ENCODE data around the gene GDPD5.

The GDPD5 gene

GRCh38 chr11:75557666-75558494 is 32.1 kb upstream of the GDPD5 start:
- no peak for DNase-seq

GRCh38 chr11:75556275-75556674 is 30.5 kb upstream of the GDPD5 start:
- DNase-seq = no peak

- DNase-seq = no peak
These were observed 29.5 kb upstream of the GDPD5 start for GRCh38 chr11:75555079-75555811.

- no peak for DNase-seq
These were observed 28.7 kb upstream of the GDPD5 start for GRCh38 chr11:75554258-75555022.

GRCh38 chr11:75553889-75554257 is 28.1 kb upstream of the GDPD5 start:
- no peak for DNase-seq

- no peak for DNase-seq
These were observed 27.4 kb upstream of the GDPD5 start for GRCh38 chr11:75553182-75553581.

DNA sequence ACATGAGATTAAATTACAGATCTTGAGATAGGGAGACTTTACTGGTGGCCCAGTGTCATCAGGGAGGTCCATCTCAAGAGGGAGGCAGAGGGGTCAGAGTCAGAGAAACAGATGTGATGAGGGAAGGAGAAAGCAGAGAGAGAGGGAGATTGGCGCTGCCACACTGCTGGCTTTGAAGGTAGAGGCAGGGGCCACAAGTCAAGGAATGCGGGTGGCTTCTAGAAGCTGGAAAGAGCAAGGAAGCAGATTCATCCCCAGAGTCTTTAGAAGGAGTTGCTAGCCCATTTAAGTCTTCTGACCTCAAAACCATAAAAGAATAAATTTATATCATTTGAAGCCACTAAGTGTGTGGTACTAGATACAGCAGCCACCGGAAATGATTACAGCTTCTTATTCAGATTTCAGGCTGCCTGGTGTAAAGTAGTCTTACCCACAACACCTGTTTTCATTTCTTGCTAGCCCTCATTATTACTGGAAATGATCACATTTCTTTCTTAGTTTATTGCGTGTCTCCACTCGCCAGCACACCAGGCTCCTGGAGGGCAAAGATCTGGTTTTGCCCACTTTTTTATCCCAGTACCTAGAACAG is 23.7 kb upstream of the GDPD5 start:
- no peak for DNase-seq

- DNase-seq = no peak
These were observed 23.0 kb upstream of the GDPD5 start for GRCh38 chr11:75548595-75549272.

- DNase-seq = no peak
These were observed 21.9 kb upstream of the GDPD5 start for GRCh38 chr11:75547617-75548058.

GRCh38 chr11:75547177-75547576 is 21.4 kb upstream of the GDPD5 start:
- no peak for DNase-seq

DNA sequence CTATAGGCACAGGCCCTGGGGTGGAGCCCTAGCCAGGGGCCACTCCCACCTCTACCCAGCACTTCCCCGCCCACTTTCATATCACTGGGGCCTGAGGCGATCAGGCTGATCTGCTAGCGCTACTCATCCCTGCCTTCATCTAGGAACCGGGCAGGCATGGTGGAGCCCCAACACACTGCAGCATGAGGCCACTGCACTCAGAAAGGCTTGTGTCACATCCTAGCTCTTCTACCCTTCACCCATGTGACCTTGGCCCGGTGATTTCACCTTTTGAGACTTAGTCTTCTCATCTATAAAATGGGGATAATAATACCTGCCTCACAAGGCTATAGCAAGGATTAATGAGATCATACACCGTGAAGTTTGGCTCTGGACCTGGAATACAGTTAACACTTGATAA is 18.1 kb upstream of the GDPD5 start:
- no peak for DNase-seq

DNA sequence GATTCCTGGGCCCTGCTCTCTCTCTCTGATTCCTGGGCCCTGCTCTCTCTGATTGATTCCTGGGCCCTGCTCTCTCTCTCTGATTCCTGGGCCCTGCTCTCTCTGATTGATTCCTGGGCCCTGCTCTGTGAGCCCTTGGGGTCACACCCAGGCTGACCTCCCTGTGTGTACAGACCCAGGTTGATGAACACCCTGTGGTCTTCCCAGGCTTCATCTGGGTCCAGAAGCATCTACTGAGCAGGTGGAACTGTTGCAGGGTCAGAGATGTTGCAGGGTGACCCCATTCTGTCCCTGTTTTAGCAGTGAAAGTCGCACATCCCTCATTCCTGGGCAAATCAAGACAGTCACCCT is 16.3 kb upstream of the GDPD5 start:
- no peak for DNase-seq

DNA sequence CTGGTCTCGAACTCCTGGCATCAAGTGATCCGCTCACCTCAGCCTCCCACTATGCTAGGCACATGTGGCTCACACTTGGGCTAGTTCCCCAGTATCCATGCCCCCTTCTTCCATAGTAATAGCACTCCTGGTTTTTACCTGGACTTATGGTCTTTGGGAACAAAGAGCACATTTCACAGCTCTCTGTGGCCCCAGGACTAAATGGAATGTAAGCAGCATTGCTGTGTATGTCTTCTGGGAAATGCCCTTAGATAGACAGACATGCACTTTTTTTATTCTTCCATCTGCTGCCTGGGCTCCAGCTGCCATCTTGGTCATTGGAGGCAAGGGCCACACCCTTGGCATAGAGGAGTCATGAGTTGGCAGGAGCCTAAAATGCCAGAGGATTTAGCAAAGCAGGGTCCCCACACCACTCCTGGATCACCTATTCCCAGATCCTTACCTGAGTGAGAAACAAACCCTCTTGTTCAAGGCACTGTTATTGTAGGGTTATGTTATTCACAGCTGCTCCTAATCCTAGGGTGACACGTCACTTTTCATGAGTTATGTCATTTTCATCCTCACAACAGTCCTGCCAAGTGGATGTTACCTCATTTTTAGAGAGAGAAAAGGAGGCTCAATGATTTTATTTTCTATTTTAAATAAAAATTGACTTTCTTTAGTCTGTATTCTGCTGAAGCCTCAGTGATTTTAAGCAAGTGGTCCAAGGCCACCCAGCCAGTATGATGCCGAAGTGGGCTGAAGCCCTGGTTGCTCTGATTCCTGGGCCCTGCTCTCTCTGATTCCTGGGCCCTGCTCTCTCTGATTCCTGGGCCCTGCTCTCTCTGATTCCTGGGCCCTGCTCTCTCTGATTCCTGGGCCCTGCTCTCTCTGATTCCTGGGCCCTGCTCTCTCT is 15.7 kb upstream of the GDPD5 start:
- DNase-seq = no peak

DNA sequence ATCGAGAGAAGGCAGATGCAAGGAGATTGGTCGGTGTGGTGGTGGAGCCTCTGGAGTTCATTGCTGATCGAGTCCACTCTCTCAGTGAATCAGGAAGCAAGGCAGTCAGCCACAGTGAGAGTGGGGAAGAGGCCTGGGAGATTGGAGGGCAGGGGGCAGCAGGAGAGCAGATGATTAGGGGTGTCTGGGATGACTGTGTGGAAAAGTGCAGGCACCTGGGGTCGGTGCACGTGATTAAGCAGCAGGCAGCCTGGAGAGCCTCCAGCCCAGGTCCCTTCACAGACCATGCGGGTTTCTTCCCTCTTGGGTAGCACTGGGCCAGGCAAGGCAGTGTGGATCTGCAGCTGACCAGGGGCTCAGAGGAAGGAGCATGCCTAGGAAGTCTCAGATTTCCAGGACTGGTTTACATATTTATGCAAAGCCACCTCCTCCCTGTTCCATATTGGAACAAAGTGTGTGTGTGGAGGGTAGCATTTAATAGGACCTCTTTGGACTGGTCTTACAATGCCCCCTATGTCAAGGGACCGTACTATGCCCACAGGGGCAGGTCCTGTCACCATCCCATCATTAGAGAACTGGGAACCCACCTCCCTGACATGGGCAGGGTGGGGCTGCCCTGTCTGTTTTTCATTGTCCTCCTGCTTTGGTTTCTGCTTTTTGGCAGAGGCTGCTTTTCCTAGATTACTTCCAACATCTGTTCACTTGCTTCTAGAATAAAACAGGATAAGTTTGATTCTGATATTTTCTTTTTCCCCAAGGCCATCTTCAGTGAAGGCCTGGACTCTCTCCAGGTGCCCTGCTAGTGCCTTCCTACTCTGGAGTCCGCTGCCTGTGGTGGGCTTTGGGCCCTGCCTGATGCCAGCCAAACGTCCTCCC is 14.0 kb upstream of the GDPD5 start:
- no peak for DNase-seq

- DNase-seq = no peak
These were observed 12.6 kb upstream of the GDPD5 start for GRCh38 chr11:75538150-75538942.

- no peak for DNase-seq
These were observed 12.0 kb upstream of the GDPD5 start for GRCh38 chr11:75537740-75538139.

DNA sequence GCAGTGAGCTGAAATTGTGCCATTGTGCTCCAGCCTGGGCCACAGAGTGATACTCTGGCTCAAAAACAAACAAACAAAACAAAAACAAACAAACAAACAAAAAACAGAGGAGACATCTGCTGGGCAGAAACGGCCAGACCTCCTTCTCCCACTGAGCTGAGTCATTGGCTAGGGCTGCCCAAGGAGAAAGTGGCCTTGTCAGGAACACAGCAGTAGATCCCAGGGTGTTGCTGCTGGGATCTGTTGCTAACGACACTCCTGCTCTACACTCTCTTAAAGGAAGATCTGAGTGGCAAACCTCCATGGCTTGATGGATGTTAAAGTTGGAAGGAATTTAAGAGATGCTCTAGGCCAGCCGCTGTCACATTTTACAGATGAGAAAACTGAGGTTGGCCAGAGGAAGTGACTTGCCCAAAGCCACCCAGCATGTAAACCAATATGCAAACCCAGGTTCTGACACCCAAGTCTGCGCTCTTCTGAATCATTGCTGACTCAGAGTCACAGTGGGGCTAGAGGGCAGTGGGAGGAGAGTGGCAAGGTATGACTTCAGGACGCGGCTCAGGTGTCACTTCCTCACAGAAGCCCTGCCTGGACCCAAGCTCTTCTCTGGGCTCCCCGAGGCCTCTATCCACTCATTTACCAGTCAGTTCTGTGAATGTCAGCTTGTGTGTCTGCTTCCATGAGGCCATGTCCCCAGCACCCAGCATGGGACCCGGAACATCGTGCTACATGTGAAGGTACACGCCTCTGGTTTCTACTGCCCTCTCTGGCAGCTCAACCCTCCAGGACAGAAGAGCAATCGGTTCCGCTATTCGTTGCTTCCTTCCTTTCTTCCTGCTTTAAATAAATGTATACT is 11.3 kb upstream of the GDPD5 start:
- no peak for DNase-seq

GRCh38 chr11:75535071-75535470 is 9.3 kb upstream of the GDPD5 start:
- no peak for DNase-seq

Data from activated T-cell treated with anti-CD3 and anti-CD28 coated beads for 4 hours (primary cell).